ENCODE data around the gene TMEM45B. TPM values are rescaled to one million over a fixed set of nuclear protein-coding genes. Genes with fewer than 3 reads are reported as not detected.
"Not testable (repeated sequence)": the region's sequence is repeated elsewhere in the genome, so short reads cannot be mapped to it uniquely, and the experiment has no call there.

TMEM45B gene
- total and polyA plus RNA-seq, 5 experiments from 2014 or later, result 0.96 to 6.1 (median 1.7) TPM

DNA sequence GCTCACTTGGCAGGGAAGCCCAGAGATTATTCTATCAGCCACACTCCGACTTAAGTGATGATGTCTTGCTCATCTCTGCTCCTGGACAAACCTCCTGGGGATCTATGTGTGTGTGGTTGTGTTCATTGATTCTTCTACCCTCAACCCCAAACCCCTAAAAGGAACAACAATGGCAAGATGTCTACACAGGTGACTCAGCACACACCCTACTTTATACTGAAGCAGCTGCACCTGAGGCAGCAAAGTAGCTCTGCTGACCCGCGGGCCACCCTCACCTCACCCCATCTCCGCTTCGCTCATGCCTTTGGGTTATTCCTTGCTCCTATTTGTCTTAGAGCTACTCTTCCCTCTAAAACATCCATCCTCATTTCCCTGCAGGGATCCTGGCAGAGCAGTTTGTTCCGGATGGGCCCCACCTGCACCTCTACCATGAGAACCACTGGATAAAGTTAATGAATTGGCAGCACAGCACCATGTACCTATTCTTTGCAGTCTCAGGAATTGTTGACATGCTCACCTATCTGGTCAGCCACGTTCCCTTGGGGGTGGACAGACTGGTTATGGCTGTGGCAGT lies 38.7 kb downstream of the TMEM45B start:
- DNase-seq (no peak), ATAC-seq (peak in 1 of 2 donors; percentile 25)
- peaks cover 20 to 43% (median 38%) of the 10 kb centered on the region in 4 donors for H3K4me1 Mint-ChIP-seq
- H3K4me3 Mint-ChIP-seq, result peak overlapping the region in 9 of 10 donors; percentile 64 to 82 (median 75)
- peak overlapping the region; percentile 63 to 99 (median 96) for H3K27ac Mint-ChIP-seq
- POLR2A ChIA-PET, result interaction anchor here (0.7 to 3.2 kb wide), 8 partner anchors 8 to 148 kb away, joined by 3 to 29 read pairs (median 6); partner anchors contain the start of genes NFRKB, PRDM10 and TMEM45B
- no peaks in the 10 kb centered on the region for H3K9me3 Mint-ChIP-seq
- H3K36me3 Mint-ChIP-seq, result peaks cover 0 to 3% (median 0%) of the 10 kb centered on the region in 3 donors
- H3K27me3 Mint-ChIP-seq, result no peaks in the 10 kb centered on the region

DNA sequence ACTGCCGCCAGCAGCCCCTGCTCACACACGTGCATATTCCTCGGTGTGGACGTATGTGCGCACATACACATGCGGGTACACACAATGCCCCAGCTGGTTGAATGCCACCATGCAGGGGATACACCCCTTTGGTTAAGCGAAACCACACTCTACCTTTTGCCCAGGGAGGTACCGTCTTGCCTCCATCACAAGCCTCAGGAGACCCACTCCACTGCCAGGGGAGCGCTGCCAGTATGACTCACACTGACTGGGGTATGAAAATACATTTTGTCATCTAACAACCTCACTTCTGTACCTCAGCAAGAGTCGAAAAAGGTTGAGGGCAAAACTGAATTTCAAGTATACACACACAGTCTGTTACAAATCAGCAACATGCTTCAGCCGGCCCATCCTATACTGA lies 39.4 kb downstream of the TMEM45B start:
- H3K9me3 Mint-ChIP-seq, result no peaks in the 10 kb centered on the region
- no peaks in the 10 kb centered on the region for H3K27me3 Mint-ChIP-seq
- no peak for ATAC-seq
- H3K27ac Mint-ChIP-seq, result peak overlapping the region; percentile 65 to 99 (median 96)
- H3K4me3 Mint-ChIP-seq, result peak overlapping the region in 2 of 10 donors; percentile 6 to 32
- peaks cover 23 to 51% (median 45%) of the 10 kb centered on the region in 4 donors for H3K4me1 Mint-ChIP-seq
- POLR2A ChIA-PET, result interaction anchor here (2.2 to 3.2 kb wide), 2 partner anchors 40 to 52 kb away, joined by 26 to 29 read pairs; partner anchors contain the start of gene TMEM45B
- DNase-seq, result no peak
- H3K36me3 Mint-ChIP-seq, result peaks cover 2 to 8% (median 4%) of the 10 kb centered on the region in 3 donors

DNA sequence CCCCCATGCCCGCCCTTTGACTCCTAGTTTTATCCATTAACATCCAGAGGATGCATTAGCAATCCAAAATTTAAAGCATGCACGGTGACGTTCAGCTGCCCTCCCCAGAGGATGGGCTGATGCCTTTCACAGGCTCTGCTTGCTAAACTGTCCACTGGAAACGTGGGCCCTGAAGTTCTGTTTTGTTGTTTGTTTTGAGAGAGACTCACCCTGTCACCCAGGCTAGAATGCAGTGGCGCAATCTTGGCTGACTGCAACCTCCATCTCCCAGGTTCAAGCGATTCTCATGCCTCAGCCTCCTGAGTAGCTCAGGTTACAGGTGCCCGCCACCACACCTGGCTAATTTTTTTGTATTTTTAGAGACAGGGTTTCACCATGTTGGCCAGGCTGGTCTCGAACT lies 40.4 kb downstream of the TMEM45B start:
- H3K27ac Mint-ChIP-seq, result peak overlapping the region in 5 of 10 donors; percentile 38 to 99 (median 91)
- no peak for ATAC-seq
- H3K9me3 Mint-ChIP-seq, result no peaks in the 10 kb centered on the region
- POLR2A ChIA-PET, result interaction anchor here (1.4 kb wide), 1 partner anchor 32 kb away, joined by 4 read pairs; no protein-coding TSS in a partner anchor
- H3K4me1 Mint-ChIP-seq, result peaks cover 23 to 56% (median 50%) of the 10 kb centered on the region in 4 donors
- no peak overlapping the region for H3K4me3 Mint-ChIP-seq
- no peak for DNase-seq
- peaks cover 3 to 8% (median 4%) of the 10 kb centered on the region in 3 donors for H3K36me3 Mint-ChIP-seq
- H3K27me3 Mint-ChIP-seq, result no peaks in the 10 kb centered on the region

DNA sequence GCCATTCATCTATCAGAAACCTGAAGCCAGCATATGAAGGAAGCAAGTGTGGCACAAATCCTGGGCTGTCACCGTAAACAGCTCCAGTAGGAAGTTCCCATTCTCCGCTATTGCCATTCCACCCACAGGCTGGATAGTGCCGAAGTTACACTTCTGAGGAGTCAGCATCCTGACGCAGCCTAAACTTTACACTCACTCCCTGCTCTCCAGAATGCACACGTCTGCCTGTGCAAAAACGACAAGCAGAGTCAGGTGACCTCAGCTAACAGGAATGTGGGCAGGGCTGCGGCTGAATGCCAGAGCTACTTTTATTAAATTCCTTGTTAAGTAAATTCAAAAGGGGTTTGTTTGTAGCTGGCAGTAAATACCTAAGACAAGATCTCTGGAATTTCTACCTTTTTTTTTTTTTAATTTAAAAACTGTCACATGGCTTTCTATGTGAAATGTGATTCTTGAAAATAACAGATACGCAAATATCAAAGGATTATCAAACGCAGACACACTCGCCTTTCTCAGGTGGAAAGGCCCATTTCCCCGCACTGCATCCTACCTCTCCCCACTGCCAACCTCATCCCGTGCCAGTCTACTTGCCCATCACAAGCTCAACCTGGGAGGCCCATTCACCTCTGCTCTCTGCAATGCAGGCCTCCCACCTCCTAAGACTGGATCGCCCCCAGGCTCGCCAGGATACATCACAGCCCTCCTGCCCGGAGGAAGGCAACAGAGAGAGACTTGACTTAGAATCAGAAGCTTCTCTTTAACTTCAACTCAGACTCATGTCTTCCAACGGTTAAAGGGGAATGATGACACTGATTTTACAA lies 46.3 kb downstream of the TMEM45B start:
- peak overlapping the region; percentile 65 to 96 (median 91) for H3K27ac Mint-ChIP-seq
- peak overlapping the region in 6 of 10 donors; percentile 29 to 72 (median 45) for H3K4me3 Mint-ChIP-seq
- no peak for ATAC-seq
- H3K9me3 Mint-ChIP-seq, result no peaks in the 10 kb centered on the region
- DNase-seq, result no peak
- H3K36me3 Mint-ChIP-seq, result peaks cover 9 to 64% (median 41%) of the 10 kb centered on the region in 3 donors
- H3K27me3 Mint-ChIP-seq, result no peaks in the 10 kb centered on the region
- POLR2A ChIA-PET, result interaction anchor here (0.7 to 2.0 kb wide), 6 partner anchors 8 to 469 kb away, joined by 3 to 9 read pairs (median 4); no protein-coding TSS in a partner anchor
- H3K4me1 Mint-ChIP-seq, result peaks cover 19 to 56% (median 44%) of the 10 kb centered on the region in 4 donors

DNA sequence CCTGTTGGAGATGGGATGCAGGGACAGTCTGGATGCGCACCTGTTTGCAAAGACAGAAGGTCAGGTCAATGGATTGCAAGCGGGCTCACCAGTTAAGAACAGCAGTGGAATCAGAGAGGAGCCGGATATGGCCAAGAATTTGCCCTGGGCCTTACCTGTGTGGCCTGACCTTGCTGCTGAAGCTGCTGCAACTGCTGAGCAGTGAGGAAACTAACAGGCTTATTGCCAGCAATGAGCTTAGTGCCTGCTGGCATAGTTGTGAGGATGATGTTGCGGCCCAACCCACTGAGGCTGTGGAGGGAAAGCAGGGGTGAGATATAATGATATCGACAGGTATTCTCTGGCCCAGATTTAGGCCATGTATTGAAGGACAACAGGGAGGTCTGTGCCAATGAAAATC lies 49.2 kb downstream of the TMEM45B start:
- H3K4me1 Mint-ChIP-seq, result peaks cover 12 to 41% (median 31%) of the 10 kb centered on the region in 4 donors
- peak overlapping the region in 4 of 10 donors; percentile 41 to 74 (median 60) for H3K27ac Mint-ChIP-seq
- no peaks in the 10 kb centered on the region for H3K9me3 Mint-ChIP-seq
- ATAC-seq (no peak), DNase-seq (no peak)
- POLR2A ChIA-PET, result interaction anchor here (0.9 kb wide), 1 partner anchor 66 kb away, joined by 3 read pairs; no protein-coding TSS in a partner anchor
- H3K36me3 Mint-ChIP-seq, result peaks cover 14 to 84% (median 52%) of the 10 kb centered on the region in 3 donors
- H3K4me3 Mint-ChIP-seq, result no peak overlapping the region
- no peaks in the 10 kb centered on the region for H3K27me3 Mint-ChIP-seq

DNA sequence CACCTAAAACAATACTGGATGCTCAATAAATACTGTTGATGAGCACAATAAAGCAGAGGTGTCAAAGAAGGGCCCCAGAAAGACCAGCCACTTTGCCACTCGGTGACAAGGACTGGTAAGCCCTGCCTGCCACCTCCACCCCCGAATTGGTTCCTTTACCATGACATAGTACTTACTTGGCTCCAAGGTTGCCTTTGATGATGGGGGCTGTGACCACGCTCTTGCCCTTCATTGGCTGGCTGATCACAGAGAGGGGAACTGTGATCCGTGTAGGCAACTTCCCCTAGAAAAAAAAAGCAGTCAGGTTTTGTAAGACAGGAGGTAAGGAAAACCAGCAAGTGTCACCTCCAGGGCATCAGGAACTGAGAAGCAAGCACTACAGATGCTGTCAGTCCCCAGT lies 50.1 kb downstream of the TMEM45B start:
- Mint-ChIP-seq H3K27me3 (no peaks in the 10 kb centered on the region), H3K27ac (peak overlapping the region in 8 of 10 donors; percentile 34 to 81 (median 64)), H3K9me3 (no peaks in the 10 kb centered on the region), H3K36me3 (peaks cover 13 to 90% (median 57%) of the 10 kb centered on the region in 3 donors), H3K4me1 (peaks cover 12 to 34% (median 27%) of the 10 kb centered on the region in 4 donors), H3K4me3 (peak overlapping the region in 1 of 10 donors; percentile 11)
- ATAC-seq (peak; percentile 46 to 53), DNase-seq (peak in 2 of 10 donors; percentile 9 to 20)
- POLR2A ChIA-PET, result no interaction called here

DNA sequence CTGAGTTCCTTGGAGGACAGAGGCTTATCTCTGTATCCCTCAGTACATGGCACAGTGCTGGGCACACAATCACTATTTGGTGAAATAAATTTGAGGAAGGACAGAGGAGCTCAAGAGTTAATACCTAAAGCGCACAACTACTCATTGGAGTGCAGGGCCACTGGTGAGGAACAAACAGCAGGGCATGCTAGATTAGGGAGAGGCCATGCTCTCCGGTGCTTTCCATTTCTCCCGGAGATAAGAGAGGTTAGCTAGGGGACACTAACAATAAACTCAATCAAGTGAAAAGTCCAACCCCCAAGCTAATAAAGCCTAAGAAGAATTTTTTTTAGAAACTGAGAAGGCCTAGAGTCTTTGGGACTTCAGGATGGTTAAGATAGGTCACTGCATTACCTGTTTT lies 50.7 kb downstream of the TMEM45B start:
- POLR2A ChIA-PET, result interaction anchor here (0.5 kb wide), 1 partner anchor 10 kb away, joined by 3 read pairs; no protein-coding TSS in a partner anchor
- Mint-ChIP-seq H3K27ac (peak overlapping the region in 9 of 10 donors; percentile 34 to 81 (median 63)), H3K36me3 (peaks cover 19 to 94% (median 58%) of the 10 kb centered on the region in 3 donors), H3K27me3 (no peaks in the 10 kb centered on the region), H3K4me1 (peaks cover 11 to 28% (median 23%) of the 10 kb centered on the region in 4 donors), H3K4me3 (no peak overlapping the region), H3K9me3 (no peaks in the 10 kb centered on the region)
- no peak for DNase-seq
- ATAC-seq, result no peak

DNA sequence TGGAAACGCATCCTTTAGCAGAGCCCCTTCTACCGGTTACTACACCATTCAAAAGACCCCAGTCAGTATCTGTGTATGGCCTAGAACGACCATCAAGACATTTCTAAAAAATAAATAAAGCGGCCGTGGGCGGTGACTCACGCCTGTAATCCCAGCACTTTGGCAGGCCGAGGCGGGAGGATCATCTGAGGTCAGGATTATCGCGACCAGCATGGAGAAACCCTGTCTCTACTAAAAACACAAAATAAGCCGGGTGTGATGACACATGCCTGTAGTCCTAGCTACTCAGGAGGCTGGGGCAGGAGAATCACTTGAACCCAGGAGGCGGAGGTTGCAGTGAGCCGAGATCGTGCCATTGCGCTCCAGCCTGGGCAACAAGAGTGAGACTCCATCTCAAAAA lies 53.0 kb downstream of the TMEM45B start:
- POLR2A ChIA-PET, ATAC-seq, DNase-seq, H3K27me3 Mint-ChIP-seq, H3K27ac Mint-ChIP-seq, H3K9me3 Mint-ChIP-seq, H3K4me3 Mint-ChIP-seq: not testable (repeated sequence)
- Mint-ChIP-seq H3K4me1 (peaks cover 10 to 17% (median 12%) of the 10 kb centered on the region in 4 donors), H3K36me3 (peaks cover 28 to 96% (median 54%) of the 10 kb centered on the region in 3 donors)

DNA sequence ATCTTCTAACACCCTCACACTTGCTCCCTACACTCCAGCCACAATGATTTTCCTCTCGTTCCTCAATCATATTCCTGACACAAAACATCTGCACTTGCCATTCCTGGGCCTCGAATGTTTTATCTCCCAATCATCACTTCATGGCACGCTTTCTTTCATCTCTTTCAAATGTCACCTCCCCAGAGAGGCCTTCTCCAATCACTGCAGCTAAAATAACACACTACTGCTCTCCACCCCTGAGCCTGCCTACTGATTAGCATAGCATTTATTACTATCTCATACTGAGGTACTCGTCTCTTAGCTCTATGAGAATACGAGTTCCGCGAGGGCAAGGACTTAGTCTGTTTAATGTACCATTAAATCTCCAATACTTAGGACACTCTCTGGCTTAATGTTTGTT lies 56.3 kb downstream of the TMEM45B start:
- H3K27me3 Mint-ChIP-seq, result no peaks in the 10 kb centered on the region
- no peak overlapping the region for H3K4me3 Mint-ChIP-seq
- POLR2A ChIA-PET, result no interaction called here
- DNase-seq (no peak), ATAC-seq (no peak)
- H3K36me3 Mint-ChIP-seq, result peaks cover 28 to 96% (median 45%) of the 10 kb centered on the region in 3 donors
- H3K9me3 Mint-ChIP-seq, result no peaks in the 10 kb centered on the region
- H3K4me1 Mint-ChIP-seq, result peaks cover 0 to 6% (median 3%) of the 10 kb centered on the region in 4 donors
- H3K27ac Mint-ChIP-seq, result peak overlapping the region in 6 of 10 donors; percentile 8 to 49 (median 42)

DNA sequence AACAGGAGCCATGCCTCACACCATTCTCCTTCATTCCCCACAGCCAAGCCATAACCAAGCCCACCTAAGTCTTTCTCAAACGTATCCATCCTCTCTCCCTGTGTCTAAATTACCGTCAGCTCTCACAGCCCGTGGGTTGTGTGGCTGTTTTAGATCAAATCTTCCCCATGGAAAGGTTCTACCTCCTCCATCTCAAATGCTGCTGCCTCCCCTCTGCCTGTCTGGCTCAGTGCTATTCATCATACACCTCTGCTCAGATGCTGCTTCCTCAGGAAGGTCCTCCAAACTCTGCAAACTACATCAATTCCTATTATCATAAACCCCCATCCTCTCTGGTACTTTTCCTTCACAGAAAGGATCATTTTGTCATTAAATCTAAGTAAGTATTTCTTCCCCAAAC lies 64.7 kb downstream of the TMEM45B start:
- H3K4me1 Mint-ChIP-seq, result peaks cover 0 to 9% (median 5%) of the 10 kb centered on the region in 4 donors
- no peaks in the 10 kb centered on the region for H3K27me3 Mint-ChIP-seq
- peaks cover 11 to 99% (median 50%) of the 10 kb centered on the region in 3 donors for H3K36me3 Mint-ChIP-seq
- ATAC-seq (no peak), DNase-seq (no peak)
- H3K4me3 Mint-ChIP-seq, result no peak overlapping the region
- POLR2A ChIA-PET, result interaction anchor here (1.2 kb wide), 1 partner anchor 8 kb away, joined by 3 read pairs; no protein-coding TSS in a partner anchor
- H3K9me3 Mint-ChIP-seq, result no peaks in the 10 kb centered on the region
- peak overlapping the region in 1 of 10 donors; percentile 9 for H3K27ac Mint-ChIP-seq

DNA sequence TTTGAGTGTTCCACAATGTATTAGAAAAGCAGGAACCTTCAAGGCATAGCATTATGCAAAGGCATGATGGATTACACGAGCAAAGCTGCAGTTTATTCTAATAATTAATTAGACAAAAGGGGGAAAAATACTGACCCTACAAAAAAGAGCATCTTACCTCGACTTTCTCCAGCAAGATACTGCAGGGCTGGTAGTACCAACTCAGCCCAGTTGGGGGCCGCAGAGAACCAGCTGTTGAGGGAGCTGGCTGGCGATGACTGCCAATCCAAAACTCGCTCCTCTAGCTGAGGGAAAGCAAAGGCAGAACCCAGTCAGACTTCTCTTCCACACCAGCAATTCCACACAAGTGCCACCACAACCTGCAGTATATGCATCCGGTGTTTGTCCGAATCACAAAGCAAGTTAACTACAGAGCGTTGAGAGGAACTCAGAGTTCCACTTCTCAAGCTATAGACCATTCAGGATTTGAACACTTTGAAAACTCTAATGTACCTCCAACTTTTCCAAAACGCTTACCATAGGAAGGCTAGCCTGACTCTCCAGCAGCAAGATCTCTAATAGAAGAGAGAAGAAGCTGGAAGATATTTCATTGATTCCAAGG lies 66.0 kb downstream of the TMEM45B start:
- Mint-ChIP-seq H3K36me3 (peaks cover 6 to 99% (median 54%) of the 10 kb centered on the region in 3 donors), H3K4me3 (no peak overlapping the region), H3K27me3 (no peaks in the 10 kb centered on the region), H3K9me3 (no peaks in the 10 kb centered on the region), H3K4me1 (peaks cover 0 to 9% (median 5%) of the 10 kb centered on the region in 4 donors), H3K27ac (no peak overlapping the region)
- DNase-seq, result peak; percentile 21 to 72 (median 38)
- ATAC-seq, result peak; percentile 69
- POLR2A ChIA-PET, result interaction anchor here (1.4 kb wide), 1 partner anchor 20 kb away, joined by 3 read pairs; no protein-coding TSS in a partner anchor

DNA sequence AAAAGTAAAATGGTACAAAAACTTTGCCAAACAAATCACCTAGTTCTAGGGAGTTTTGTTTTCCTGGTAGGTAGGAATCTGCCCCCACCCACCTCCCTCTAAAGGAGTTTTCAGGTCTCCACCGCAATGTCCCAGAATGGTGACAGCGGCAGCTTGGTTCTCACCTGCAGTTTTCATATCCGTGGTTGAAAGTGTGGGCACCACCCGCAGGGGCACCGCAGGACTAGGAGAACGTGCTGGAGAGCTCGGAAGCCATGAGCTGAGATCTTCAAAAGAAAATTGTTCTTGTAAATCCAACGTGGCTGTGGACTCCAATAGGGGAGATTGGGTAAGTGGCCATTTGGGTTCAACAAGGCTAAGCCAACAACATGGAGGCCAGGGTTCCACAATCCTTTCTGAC lies 68.9 kb downstream of the TMEM45B start:
- DNase-seq (no peak), ATAC-seq (no peak)
- Mint-ChIP-seq H3K36me3 (peaks cover 5 to 94% (median 48%) of the 10 kb centered on the region in 3 donors), H3K4me3 (no peak overlapping the region), H3K27ac (no peak overlapping the region), H3K4me1 (peaks cover 20 to 28% (median 22%) of the 10 kb centered on the region in 4 donors), H3K27me3 (no peaks in the 10 kb centered on the region), H3K9me3 (no peaks in the 10 kb centered on the region)
- POLR2A ChIA-PET, result interaction anchor here (1.2 kb wide), 1 partner anchor 9 kb away, joined by 3 read pairs; no protein-coding TSS in a partner anchor

Data from naive thymus-derived CD8-positive, alpha-beta T cell (primary cell).